Activated CD8-positive, alpha-beta memory T cell treated with anti-CD3 and anti-CD28 coated beads, Interleukin-2, amount 50 U/mL, for 24 hours (primary cell): ENCODE data around the gene GASK1A.
"Not testable (repeated sequence)": the region's sequence is repeated elsewhere in the genome, so short reads cannot be mapped to it uniquely, and the experiment has no call there.

Source experiments
- DNase-seq: peaks from one replicate; pipeline ENCODE4 v3.0.0-alpha.2; 2020; ENCODE audit errors: extremely low read depth

GASK1A gene

GRCh38 chr3:43031889-43032545, 52.9 kb downstream of the GASK1A start:
- DNase-seq, result no peak

DNA sequence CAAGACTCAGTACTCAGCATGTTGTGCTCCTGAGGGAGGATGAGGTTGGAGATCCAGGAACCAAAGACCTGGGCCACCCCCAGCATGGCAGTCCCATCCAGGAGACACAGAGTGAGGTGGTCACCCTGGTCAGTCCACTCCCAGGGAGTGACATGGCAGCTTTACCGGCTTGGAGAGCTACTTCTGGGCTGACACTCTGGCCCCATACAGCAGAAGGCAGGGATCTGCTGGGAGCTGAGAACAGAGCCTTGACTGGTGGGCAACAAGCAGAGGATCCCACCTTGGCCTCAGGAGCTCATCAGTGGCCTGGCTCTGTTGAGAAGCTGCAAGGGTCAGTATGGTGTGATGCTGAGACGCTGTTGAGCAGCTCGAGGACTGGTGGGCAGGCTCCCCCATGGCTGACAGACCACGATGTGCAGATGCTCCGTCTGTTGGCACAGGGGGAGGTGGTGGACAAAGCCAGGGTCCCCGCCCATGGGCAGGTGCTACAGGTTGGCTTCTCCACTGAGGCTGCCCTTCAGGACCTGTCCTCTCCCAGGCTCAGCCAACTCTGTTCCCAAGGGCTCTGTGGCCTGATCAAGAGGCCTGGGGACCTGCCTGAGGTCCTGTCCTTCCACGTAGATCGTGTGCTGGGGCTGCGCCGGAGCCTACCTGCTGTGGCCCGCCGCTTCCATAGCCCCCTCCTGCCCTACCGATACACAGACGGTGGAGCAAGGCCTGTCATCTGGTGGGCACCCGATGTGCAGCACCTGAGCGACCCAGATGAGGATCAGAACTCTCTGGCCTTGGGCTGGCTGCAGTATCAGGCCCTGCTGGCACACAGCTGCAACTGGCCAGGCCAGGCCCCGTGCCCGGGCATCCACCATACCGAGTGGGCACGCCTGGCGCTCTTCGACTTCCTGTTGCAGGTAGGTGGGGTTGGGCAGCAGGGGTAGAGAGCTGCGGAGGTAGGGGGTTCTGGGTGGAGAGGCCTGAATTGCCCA, 53.8 kb downstream of the GASK1A start:
- no peak for DNase-seq

DNA sequence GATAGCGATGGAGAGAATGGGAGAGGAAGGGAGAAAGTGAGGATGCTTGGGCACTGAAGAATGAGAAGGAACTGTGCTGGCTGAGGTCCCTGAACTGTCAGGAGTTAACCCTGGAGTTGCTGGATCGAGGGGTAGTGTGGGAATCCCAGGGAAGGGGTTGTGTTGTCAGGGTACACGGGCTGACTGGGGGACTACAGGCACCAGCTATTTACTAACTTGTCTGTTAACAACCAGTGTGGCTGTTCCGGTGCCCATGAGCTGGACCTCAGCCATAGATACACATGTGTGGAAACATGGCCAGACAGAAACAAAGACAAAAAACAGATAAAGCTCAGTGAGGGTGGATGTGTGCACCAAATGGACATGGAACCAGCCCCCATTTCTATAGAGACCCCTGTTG, 55.1 kb downstream of the GASK1A start:
- DNase-seq, result no peak

- DNase-seq, result no peak
Measured at GRCh38 chr3:43034911-43035310, 55.8 kb downstream of the GASK1A start.

DNA sequence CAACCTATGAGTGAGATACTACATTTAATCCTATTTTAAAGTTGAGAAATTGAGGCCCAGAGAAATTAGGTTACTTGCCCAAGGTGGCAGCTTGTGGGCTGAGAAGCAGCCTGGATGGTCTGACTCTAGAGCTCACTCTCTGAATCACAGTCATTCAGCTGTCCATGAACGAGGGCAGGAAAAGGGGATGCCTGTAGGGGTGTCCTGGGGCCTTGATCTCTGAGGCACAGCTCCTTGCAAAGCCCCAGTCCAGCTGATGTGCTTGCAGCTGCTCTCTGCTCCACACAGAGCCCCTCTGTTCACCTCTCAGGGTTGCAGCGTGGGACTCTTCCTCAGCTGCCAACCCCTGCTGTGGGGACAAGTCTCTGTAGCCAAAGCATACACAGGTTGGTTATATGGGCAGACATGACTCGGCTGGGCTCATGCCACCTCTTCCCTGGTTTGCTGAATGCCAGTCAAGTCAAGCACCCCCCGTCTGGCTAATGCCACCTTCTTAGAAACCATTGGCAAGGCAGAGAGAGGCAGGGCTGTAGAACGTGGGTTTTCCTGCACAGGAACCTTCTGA, 56.8 kb downstream of the GASK1A start:
- no peak for DNase-seq

GRCh38 chr3:43036621-43037423, 57.7 kb downstream of the GASK1A start:
- no peak for DNase-seq

DNA sequence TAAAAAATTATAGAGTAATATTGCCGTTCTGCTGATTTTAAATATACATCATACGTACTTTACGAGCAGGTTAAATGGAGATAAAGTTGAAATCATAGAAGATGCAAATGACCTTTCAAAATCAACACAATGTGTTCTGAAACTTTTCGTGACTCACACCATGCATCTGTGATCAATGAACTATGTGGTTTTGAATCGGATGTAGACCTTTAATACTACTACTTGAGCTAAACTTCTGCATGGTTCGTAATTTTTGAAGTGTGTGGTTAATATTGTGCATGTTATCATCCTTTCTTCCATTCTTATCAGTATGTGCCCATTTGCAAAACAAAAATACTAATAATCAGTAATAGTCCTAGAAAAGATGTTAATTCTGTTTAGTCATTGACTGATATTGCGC, 58.9 kb downstream of the GASK1A start:
- no peak for DNase-seq

DNA sequence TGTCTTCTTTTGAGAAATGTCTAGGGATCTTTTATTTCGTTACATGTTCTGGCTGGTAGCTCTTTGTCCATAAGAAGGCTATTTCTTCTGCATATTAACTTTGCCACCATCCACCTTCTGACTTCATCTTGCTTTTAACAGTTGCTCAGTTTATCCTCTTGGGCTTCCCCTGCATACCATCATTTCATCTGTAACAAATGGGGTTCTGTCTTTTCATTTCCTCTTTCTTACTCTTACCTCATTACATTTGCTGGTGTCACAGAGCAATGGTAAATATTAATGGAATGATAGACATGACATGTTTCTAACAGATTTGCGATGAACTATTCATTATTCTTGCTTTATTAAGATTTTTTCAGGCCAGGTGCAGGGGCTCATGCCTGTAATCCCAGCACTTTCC, 62.4 kb downstream of the GASK1A start:
- DNase-seq, result no peak

DNA sequence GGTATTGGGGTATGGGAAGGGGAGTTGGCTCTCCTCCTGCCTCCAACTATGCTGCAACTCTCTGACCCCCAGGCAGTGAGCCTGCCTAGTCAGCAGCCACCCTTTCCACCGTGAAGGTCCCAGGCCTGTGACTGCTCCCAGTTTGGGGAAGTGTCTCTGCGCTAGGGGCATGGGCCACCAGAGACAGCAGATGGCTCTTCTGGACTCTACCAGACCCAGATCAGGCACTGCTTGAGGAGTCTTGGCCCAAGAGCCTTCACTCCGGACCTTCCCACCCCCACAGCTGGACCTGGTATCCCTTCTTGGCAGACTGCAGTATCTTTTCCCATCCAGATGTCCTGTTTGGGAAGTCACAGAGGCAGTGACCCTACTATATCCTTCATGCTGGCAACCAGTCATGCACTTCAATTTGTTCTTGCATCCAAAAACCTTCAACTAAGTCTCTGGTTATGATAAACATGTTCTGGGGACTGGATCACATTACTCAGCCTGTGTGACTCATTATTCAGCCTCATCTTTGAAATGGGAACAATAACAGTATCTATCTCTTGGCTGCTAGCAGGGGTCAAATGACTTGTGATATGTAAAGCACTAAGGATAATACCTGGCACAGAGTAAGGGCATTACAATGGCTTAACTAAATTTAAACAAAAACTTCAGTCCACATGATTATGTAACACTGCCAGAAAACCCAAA, 64.1 kb downstream of the GASK1A start:
- no peak for DNase-seq

- DNase-seq, result no peak
Measured at GRCh38 chr3:43043793-43044192, 64.7 kb downstream of the GASK1A start.

DNA sequence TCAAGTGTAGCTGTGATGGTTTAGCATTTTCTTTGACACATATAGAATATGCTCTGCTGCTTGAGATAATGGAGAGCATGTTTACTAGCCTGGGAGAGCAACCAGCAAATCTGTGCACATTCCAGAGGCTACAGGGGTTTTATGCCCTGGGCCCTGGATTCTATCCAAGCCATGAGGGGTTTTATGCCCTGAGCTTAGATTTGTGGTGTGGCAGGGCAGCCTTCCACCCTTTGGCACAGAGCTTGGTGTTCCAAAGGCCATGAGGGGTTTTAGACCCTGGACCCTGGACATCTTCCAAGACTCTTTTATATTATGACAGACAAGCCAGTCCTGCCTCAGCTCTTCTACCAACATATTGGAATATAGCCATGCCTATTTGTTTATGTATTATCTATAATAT, 66.0 kb downstream of the GASK1A start:
- DNase-seq, result not testable (repeated sequence)

DNA sequence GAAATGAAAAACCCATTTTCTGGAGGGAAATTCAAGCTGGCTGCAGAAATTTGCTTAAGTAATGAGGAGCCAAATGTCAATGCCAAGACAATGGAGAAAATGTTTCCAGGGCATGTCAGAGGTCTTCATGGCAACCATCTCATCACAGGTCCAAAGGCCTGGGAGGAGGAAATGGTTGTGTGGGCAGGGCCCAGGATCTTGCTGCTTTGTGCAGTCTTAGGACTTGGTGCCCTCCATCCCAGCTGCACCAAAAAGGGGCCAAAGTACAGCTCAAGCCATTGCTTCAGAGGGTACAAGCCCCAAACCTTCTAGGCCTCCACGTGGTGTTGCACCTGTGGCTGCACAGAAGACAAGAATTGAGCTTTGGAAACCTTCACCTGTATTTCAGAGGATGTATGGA, 67.5 kb downstream of the GASK1A start:
- DNase-seq, result no peak

DNA sequence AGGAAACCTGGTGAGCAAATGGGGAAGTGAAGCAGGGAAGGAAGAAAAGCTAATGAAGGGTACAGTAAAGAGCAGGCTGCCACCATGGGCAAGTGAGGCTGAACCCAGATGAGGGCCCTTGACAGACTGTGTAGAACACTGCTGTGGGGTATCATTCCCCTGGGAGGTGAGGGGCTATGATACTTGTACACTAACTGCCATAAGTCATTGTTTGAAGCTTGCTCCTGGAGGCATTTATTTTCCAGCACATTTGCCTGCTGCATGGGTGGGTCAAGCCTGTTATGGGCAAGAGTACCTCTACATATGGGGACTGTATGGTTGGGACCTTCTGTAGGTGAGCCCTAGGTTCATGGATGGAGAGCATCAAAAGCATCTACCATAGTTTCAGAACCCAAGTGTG, 69.4 kb downstream of the GASK1A start:
- no peak for DNase-seq

- DNase-seq, result no peak
Measured at GRCh38 chr3:43053291-43053690, 74.2 kb downstream of the GASK1A start.

DNA sequence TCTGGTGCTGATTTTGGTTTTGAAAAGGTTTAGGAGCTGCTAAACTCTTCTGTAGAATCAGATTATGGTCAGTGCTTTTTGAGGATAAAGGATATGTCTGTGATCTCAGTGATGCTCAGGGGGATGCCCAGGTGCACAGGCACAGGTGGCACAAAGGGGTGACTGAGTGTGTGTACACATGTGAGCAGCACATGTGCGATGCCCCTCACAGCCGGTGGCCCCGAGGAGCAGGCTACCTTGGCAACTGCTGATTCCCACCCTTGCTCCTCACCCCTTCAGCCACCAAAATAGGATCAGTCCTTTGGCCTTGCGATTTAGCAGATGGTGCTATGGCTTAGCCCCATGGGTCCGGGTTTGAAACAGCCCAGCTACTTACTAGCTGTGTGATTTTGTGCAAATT, 75.6 kb downstream of the GASK1A start:
- no peak for DNase-seq

DNA sequence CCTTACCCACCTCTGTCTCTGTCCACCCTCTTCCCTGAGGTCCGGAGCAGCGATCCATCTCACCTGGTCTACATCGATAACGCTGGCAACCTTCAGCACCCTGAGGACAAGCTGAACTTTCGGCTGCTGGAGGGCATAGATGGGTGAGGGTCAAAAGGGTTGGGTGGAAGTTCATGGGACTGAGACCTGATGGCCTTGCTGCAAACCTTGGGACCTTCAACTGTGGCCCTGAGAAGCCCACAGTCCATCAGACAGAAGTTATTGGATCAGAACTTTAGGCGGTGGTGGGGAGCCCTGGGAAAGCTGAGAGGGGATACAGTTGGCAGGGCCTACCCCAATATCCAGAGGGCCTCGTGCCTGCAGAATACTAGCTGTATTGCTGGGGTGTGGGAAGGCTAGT, 76.3 kb downstream of the GASK1A start:
- DNase-seq, result no peak

DNA sequence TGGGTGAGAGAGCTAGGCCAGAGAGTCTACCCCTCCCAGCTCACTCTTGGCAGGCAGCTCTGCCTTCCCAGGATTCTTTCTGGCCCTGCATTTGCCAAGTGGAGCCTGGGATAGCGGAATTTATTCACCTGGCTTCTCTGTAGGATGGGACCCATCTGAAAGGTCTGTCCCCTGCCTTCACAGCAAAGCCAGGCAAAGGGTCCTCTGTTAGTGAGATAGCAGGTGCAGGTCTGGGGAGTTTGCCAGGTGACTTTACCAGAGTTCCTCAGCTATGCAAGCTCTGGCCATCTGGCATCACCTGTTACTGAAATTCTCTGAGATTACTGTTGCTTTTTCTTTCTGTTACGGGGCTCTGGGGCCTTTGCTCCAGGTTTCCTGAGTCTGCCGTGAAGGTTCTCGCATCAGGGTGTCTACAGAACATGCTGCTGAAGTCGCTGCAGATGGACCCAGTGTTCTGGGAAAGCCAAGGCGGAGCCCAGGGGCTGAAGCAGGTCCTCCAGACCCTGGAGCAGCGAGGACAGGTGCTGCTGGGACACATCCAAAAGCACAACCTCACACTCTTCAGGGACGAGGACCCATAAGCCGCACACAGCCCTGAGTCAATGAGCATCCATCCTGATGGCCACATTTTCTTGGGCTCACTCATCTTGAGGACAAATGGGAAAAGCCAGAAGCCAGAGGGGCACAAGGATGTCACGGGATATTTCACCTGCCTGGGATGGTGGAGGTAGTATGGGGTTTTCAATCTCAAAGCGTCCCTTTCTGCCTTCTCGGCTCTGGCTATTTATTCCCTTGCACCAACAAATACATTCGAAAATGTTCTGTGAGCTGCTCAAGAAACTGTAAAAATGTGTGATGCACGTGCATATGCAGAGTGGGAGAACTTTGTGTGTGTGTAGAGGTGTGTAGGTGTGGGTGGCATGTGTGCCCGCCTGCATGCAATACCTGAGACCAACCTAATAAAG, 77.0 kb downstream of the GASK1A start:
- DNase-seq, result no peak

- no peak for DNase-seq
Measured at GRCh38 chr3:43059456-43059855, 80.3 kb downstream of the GASK1A start.

- DNase-seq, result no peak
Measured at GRCh38 chr3:43061101-43061895, 82.2 kb downstream of the GASK1A start.
